GM12878 (cell line): ENCODE data around the gene ULBP2.

Experiments used
- EZH2 ChIP-seq: IDR thresholded peaks from 2 replicates; pipeline ENCODE4 v1.6.1; 2012; ENCODE audit warnings: low read depth, mild to moderate bottlenecking, control low read depth, inconsistent platforms, low read length, borderline replicate concordance; ENCODE audit not compliant: control insufficient read depth
- MTA3 ChIP-seq: IDR thresholded peaks from 2 replicates; pipeline ENCODE4 v1.6.1; 2012; ENCODE audit warnings: low read length, inconsistent platforms, borderline replicate concordance
- TF ChIP-seq, protein P1 (sequence below), 3 experiments: IDR thresholded peaks in 2 of 3; conservative IDR thresholded peaks in 1 of 3; 2 replicates each; pipeline ENCODE4 v1.5.1; 2011; ENCODE audit warnings: low read depth in 3 of 3, low read length in 3 of 3, mild to moderate bottlenecking in 3 of 3, control low read depth in 2 of 3, moderate library complexity in 2 of 3, inconsistent platforms in 1 of 3, mixed read lengths in 1 of 3; ENCODE audit not compliant: control insufficient read depth in 2 of 3, insufficient read depth in 1 of 3; ENCODE audit errors: extremely low read depth in 1 of 3

DNA sequence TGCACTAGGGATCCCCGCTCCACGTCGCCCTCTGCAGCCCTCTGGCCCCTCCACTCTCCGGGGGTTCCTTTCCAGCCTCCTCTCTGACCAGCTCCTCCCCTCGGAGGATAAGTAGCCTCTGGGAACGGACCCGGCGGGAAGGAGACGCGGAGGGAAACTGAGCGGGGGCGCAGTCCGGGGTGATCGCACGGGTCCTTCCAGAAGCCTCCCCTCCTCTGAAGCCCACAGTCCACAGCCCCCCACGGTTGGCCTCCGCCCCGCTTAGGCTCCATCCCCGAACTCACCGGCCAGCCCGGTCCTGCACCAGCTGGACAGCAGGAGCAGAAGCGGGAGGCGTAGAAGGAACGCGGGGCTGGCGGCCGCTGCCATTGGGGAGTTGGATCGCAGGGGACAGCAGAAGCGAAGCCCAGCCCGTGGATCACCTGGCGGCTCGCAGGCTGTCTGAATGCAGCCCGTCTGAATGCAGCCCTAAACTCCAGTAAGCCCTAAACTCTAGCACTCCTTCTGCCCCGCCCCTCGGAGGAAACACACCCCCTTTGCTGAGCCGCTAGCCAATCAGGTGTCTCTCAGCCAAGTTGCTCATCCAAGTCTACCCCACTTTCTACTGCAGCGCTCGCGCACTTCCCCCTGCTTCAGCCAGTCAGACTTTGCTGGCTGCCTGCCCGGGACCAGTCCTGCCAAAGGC is 19.0 kb upstream of the ULBP2 start, which contains the start of gene RAET1G:
- no peak for TF ChIP-seq EZH2
- TF ChIP-seq, protein P1, sequence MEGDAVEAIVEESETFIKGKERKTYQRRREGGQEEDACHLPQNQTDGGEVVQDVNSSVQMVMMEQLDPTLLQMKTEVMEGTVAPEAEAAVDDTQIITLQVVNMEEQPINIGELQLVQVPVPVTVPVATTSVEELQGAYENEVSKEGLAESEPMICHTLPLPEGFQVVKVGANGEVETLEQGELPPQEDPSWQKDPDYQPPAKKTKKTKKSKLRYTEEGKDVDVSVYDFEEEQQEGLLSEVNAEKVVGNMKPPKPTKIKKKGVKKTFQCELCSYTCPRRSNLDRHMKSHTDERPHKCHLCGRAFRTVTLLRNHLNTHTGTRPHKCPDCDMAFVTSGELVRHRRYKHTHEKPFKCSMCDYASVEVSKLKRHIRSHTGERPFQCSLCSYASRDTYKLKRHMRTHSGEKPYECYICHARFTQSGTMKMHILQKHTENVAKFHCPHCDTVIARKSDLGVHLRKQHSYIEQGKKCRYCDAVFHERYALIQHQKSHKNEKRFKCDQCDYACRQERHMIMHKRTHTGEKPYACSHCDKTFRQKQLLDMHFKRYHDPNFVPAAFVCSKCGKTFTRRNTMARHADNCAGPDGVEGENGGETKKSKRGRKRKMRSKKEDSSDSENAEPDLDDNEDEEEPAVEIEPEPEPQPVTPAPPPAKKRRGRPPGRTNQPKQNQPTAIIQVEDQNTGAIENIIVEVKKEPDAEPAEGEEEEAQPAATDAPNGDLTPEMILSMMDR (IDR thresholded peaks at IDR 0.05 in 2 of 3, conservative IDR thresholded peaks at IDR 0.05 in 1 of 3; ENCODE audit: control insufficient read depth in 2 of 3, extremely low read depth in 1 of 3, insufficient read depth in 1 of 3, low read depth in 3 of 3, low read length in 3 of 3): no peak
- TF ChIP-seq MTA3: no peak
